IPS DF 4.7 (cell line): ENCODE results near the gene PHLDA2.

Source experiments
- DNase-seq: peaks from one replicate; pipeline ENCODE4 v3.0.0-alpha.2; 2013; ENCODE audit warnings: low spot score; ENCODE audit errors: extremely low read depth

PHLDA2 gene

DNA sequence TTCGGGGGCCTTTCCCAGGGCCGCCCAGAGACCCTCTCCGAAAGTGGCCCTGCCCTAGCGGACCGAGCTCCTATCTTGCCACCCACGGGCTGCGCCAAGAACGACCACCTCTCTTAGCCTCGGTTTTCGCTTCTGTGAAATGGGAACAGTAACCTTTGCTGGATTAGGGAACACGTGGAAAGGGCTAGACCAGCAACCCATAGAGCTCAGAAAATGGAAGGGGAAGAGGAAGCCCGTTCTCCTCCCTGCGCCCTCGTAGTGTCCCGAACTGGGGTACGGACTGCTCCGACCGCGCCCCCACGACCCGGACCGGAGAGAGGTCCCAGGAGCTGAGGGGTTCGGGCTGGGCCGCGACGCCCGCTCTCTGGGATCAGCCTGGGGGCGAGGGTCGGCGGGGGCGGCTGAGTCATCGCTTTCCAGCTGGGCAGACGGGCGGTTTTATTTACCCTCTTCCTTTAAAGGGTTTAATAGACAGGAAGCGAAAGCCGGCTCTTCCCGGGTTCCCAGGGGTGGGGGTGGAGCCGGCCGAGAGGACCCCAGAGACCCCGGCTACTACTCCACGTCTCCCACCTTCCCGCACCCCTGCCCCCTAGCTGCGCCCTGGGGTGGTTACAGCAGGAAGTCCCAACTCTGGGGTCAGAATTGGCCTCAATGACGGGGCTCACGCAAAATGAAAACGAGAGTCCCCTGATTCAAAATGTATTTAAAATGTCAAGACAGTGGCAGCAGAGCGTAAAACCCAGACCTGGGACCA, 907 bp upstream of the PHLDA2 start:
- DNase-seq = no peak

DNA sequence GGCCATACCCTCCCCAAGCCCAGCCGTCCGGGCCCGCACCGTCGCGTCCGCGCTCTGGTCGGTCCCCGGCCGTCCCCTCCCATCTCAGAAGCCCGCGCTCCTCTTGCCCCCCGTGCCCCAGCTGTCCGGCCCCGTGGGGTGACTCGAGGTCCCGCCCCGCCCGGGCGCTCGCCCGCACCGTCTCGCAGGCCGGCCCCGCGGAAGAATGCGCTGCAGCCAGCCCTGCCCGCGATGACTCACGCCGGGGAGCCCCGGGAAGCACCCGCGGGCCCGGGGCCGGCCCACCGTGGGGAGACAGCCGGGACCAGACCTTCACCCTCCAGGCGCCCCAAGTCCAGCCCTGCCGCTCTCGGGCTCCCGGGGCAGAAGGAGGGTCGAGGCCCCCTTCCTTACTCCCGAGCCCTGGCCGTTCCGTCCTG, 320 bp upstream of the PHLDA2 start:
- DNase-seq = no peak

DNA sequence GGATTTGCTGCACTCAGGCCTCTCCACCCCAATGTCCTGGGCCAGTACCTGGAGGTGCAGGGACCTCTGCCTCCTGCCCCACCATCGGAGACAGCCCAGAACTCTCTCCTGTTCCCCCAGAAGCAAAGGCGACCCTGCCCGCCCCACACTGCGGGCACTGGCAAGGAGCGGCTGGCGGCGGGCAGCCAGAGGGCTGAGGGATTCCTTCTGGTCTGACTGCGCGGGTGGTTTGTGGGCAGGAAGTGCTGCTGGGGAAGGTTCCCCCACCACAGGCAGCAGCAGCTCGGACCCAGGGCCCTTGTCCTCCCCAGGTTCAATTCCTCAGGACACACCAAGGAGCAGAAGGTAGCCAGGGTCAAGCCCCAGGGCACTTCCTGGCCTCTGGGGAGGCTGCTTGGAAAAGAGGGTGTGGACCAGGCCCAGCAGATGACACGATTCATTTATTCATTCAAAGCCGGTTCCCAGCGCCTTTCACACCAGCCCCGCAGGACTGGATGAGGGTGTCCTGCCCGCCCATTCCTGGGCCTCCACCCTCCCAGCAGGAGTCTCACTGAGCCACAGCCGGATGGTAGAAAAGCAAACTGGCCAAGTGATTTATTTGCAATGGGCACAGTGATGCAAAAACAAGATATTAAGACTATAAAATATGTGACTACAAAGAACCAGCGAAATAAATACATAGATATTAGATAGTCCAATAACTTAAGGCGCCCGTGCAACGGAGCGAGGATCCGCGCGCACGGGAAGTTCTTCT, 1.2 kb downstream of the PHLDA2 start:
- DNase-seq = no peak

DNA sequence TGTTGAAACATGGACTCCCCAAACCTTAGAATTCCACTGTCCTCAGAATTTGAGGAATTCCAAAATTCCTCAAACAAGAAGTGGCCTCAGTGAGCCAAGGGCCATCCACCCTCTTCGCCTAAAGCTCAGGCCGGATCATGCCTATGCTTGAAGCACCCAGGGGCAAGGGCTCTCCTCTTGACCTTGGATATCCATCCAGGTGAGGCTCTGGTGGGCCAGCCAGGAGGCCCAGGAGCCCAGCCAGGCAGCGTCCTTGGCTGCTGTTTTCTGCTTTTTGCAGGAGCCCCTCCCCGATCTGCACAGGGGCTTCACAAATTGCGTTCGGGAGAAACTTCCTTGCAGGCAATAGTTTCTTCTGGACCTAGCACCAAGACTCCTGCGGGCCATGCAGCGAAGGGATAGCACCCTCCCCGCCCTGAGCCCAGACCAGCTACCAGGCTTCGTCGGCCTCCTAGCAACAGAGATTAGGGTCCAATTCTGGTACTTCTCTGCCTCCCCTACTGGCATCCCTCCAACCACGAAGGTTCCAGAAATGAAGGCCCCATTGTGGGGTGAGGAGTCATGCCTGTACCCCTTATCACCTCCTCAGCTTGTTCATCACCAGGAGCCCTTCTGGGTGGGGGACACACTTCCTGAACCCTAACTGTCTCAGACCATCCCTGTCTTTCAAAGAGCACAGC, 2.0 kb downstream of the PHLDA2 start:
- DNase-seq = no peak

DNA sequence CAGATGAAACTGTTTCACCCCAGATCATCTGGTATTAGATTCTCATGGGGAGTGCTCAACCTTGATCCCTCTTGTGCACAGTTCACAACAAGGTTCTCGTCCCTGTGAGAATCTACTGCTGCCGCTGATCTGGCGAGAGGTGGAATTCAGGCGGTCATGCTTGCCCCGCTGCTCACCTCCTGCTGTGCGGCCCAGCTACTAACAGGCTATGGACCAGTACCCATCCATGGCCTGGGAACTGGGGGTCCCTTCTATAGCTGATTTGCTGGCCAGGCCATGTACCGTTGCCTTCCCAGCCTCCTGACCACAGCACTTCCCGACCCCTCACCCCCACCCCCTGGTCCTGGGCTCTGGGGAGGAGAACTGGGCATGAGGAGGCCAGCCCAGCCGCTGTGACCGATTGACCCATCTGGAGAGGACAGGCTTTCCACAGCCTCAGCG, 2.6 kb downstream of the PHLDA2 start:
- DNase-seq = no peak

DNA sequence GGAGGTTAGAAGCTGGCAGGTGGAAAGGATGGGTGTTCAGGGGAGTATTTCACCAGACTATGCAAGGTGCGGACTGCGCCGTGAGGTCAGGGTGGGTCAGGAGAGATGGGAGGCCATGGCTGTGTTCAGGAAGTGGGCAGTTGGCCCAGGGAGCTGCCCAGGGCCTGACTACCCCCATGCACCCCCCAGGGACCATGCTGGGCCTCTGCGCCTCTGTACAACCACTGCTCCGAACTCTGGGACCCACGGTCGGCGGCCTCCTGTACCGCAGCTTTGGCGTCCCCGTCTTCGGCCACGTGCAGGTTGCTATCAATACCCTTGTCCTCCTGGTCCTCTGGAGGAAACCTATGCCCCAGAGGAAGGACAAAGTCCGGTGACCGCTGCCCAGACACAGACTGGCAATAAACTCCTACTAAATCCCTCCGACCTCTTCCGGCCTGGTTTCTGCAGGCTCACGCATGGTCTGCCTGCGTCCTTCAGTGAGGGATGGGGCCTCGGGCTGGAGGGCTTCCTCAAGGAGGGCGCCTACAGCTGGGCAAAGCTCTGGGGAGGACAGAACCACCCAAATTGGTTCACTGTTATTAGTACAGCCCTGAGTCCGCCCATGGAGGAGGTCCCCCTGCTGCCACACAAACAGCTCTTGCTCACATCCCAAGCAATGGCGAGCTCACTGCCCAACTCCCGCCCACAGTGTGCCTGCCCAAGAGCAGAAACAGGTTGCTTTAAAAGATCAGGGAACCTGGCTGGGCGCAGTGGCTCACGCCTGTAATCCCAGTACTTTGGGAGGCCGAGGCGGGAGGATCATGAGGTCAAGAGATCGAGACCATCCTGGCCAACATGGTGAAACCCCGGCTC, 4.2 kb downstream of the PHLDA2 start:
- no peak for DNase-seq

DNA sequence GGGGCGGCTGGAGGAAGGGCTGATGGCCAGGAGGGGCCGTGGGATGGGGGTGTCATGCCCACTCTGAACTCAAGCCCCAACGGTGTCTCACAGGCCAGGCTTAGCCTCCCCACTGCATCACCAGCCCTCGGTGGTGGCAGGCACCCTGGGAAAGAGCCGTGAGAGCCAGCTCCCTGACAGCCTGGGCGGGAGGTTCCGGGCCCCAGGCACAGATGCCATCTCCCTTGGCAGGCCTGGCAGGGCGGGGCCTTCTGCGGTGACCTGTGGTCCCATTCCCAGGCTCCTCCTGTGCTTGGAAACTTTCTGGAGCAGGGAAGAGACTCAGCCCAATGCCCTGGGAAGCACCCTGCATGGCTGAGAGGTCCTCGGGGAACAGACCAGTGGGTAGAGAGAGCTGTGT, 4.8 kb downstream of the PHLDA2 start:
- DNase-seq = no peak

DNA sequence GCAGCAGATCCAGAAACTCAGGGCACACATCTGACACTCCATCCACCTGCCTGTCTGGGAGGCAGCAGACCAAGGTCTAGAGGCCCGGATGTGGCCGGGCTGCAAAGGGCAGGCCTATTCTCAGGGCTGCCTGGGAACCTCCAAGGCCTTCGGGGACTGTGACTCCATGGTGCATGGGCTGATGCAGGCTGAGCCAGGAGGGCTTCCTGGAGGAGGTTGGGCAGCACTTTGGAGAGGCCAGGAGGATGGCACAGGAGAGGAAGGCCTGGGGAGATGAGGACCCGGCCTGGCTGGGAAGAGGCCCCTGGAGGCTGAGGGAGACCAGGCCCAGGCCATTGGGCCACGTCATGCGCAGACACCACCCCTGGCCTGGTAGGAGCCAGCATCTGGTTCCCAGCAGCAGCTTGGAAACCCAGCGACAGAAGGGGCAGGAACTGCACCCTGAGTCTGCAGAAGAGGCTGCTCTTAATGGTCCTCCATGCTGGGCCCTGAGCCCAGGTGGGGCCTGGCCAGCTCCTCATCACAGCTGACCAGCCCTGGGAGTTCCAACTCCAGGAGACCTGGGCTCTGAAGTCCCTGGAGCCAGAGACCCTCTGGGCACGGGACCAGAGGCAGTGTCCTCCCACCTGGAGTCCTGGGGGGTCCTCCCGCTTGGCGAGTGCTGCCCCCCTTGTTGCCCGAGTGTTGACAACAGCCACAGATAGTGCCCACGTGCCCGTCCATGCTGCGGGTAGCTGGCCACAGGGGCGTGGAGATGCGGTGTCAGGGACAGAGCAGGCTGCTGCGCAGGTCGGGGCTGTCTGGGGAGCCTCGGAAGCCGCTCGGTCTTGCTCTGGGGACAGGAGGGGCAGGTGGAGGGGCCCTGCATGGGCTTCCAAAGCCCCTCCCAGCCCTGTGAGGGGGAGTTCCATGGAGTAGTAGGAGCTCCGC, 5.5 kb downstream of the PHLDA2 start:
- no peak for DNase-seq

DNA sequence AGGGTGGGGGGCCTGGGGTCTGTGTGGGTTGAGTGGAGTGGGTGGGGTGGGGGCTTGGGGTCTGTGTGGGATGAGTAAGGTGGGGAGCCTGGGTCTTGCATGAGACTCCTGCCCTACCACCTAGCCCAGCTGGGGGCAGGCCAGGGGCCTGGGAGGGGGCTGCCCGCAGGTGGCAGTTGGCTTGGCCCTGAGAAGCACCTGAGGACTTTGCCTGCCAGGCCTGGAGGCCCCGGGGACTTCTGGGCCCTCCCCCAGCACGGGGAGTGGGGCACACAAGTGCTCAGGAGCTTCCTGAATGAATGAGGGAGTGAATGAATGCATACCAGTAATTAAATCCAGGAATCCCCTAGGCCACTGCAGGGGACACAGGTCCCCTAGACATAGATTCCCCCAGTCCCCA, 6.6 kb downstream of the PHLDA2 start:
- no peak for DNase-seq

DNA sequence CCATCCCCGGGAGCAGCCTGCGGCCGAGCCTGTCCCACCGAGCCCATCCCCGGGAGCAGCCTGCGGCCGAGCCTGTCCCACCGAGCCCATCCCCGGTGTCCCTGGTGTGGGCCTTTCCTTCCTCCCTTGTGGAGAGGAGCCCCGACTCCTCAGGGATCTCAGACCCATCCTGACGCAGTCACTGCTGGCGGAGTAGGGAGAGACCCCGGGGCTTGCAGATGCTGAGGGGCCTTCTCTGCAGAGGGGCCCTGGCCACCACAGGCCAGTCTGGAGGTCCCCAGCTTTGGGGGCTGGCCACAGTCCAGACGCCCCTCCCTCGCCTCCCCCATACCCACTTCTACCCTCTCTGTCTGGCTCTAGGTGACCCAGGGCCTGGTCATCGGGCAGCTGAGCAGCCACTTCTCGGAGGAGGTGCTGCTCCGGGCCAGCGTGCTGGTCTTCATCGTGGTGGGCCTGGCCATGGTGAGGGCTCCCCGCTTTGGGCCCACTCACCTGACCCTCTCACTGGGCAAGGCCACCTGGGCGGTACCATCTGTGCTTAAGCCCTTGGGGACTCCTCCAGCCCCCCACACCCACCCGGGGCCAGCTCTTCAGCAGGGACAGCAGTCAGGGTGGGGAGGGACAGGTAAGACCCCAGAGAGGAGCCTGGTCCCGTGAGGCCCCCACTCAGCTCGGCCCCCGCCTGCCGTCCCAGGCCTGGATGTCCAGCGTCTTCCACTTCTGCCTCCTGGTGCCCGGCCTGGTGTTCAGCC, 7.3 kb downstream of the PHLDA2 start:
- no peak for DNase-seq

DNA sequence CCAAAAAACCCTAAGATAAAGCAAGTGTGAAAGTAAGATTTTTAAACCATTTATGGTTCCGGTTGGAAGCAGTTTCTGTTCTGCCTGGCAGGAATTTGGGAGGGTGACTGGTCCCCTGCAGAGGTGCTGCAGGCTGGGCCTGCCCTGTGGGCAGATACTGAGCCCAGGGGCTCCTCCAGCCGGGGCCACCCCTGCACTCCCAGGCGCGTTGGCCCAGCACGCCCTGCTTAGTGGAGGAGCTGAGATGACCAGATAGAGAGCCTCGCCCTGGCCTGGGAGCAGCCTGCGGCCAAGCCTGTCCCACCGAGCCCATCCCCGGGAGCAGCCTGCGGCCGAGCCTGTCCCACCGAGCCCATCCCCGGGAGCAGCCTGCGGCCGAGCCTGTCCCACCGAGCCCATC, 8.0 kb downstream of the PHLDA2 start:
- DNase-seq = no peak

DNA sequence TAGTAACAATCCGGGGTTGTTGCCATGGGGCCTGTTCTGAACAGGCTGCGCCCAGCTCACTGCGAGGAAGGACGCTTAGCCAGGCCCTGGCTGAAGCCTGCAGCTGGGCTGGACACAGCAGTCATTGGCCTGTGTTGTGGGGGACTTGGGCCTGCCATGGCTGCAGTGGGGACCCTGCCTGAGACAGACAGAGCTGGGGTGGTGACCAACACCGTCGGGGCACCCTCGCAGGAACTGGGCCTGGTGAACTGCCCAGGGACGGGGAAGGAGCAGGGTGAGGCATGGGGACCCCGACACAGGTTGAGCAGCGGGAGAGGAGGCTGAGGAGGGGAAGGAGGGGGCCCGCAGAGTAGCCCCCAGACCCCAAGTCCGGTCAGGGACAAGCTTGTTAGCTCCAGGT, 8.9 kb downstream of the PHLDA2 start:
- DNase-seq = no peak

DNA sequence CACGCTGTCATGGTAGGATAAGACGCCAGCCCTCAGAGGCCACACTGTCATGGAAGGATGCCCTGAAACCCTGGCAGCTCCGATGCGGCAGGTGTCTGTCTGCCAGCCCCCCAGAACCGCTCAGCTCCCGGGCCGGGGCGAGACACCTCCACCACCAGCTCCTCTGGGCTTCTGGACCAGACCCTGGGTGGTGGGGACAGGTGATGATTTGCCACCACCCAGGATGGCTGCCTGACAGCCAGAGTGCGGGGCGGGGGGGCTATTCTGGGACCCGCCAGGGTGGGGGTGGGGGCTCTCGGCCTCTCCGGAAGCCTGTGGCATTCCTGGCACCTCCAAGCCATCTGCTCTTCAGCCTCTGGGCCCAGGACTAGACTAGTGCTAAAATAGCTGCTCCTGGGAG, 9.4 kb downstream of the PHLDA2 start:
- DNase-seq = no peak

DNA sequence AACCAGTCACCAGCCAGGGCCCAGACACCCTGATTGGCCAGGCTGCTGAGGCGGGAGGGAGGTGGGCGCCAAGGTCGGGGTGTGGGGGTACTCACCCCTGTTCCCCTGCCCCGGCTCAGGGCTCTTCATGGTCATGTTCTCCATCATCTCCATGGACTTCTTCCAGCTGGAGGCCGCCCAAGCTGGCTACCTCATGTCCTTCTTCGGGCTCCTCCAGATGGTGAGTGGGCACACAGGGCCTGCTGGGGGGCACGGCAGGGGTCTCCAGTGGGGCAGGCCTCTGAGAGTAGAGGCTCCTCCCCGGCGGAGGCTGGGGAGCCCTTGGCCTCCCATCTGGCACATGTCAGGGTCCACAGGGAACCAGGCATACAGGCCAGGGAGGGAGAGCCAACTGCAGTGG, 10.0 kb downstream of the PHLDA2 start:
- DNase-seq = no peak

DNA sequence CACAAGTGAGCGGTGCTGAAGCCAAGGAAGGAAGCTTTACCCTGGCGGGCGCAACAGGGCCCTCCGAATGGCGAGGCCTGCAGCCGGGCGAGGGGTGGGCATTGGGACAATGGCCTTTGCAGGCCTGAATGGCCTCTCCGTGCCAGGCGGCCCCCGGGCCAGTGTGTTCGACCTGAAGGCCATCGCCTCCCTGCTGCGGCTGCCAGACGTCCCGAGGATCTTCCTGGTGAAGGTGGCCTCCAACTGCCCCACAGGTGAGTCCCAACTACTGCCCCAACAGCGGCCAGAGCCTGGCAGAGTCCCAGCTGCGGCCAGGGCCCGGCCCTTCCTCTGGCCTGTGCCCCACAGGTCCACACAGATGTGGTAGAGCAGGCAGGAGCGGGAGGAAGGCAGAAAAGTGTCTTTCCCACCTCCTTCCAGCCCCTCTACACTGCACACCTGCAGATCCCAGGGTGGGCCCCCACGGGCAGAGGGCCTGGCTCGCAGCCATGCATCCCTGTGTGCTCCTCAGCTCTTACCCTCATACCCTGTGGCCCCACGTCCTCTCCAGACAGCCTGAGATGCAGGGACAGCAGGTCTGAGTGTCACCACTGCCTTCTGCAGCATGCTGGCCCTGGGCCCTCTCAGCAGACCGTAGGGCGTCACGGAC, 11.3 kb downstream of the PHLDA2 start:
- DNase-seq = no peak

DNA sequence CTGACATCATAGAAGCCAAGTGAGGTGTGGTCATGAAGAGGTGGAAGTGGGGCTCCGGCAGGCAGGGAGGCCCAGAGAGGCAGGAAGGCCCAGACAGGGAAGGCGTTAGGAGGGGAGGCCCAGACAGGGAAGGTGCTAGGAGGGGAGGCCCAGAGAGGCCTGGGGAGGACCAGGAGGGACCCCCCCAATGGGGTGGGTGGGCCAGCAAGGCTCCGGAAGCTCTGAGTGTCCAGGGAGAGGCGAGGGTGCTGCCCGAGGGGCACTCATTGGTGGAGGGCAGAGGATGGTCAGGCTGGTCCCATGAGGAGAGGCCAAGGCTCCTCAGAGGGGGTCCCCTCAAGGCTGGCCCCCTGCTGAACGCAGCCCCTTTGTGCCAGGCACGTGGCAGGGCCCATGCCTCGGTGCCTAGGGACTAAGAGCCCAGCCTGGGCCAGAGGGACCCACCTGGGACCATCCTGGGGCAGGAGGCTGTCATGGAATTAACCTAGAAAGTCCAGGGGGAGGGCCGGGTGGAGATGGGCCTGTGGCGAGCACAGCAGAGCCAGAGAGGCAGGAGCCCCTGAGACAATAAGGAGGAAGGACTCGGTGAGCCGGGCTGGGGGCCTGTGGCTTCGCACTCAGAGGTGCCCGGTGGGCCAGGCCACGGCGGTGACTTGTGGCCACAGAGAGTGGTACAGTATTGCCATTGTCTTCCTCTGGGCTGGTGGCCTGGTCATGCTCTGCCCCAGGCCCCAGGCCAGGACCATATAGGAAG, 12.2 kb downstream of the PHLDA2 start:
- DNase-seq = no peak

DNA sequence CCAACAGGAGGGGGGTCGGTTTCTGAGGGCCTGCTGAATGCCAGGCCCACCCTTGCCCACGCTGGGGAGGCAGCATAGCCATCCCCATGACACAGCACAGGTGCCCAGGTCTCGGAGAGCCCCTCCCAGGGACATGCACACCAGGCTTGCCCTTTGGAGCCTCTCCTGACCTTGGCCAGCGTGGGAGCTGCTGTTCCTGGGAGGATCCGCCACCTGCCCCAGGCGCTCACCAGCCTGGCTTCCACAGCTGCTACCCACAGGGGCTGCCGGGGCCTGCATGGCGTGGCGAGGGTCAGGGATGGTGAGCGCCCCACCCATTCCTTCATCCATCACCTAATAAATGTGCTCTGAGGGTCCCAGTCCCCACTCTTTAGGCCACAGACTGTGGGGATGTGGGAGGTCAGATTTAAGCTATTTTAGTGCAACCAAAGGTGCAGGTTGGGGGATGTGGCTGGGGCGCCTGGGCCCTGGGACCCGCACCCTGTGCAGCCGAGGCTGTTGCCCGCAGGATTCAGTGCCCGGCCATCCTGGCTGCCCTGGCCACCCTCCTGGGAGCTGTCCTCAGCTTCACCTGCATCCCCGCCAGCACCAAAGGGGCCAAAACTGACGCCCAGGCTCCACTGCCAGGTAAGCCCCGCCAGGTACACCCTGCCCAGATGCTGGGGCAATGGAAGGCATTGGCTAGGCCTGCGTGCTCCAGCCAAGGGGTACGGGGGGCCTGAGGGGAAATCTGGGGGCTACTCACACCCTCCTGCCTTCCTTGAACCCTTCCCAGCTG, 12.9 kb downstream of the PHLDA2 start:
- DNase-seq = no peak

DNA sequence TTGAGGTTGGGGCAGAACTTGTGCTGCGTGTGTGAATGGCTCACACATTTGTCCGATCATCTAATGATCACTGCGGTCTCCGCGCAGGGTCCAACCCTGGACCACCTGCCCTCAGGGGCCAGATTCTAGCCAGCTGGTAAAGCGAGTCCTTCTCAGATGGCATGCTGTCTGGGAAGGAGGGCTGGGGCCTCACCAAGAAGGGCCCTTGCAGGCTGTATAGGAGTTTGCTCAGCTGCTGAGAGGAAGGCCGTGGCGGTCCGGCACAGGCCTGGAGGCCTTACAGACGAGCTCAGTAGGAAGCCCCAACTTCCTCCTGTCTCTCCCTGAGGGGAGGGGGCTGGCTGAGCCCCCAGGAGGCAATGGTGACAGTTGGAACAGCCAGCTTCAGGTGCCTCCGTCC, 13.7 kb downstream of the PHLDA2 start:
- DNase-seq = no peak
